Dendritic cell treated with granulocyte-macrophage colony-stimulating factor and Interleukin-4, amounts not matched to agents 40 ng/mL and 50 ng/mL, for 4 days (primary cell): Measurements from ENCODE around the gene PNLDC1.

Source experiments
- H3K27ac Mint-ChIP-seq: one replicate; pipeline ENCODE4 v1.8.0; 2022; ENCODE audit warnings: mild to moderate bottlenecking, mixed read lengths
- H3K27me3 Mint-ChIP-seq: one replicate; pipeline ENCODE4 v1.8.0; 2022; ENCODE audit warnings: mild to moderate bottlenecking, mixed read lengths
- H3K36me3 Mint-ChIP-seq: one replicate; pipeline ENCODE4 v1.8.0; 2022; ENCODE audit warnings: low read depth, mixed read lengths
- H3K4me1 Mint-ChIP-seq: one replicate; pipeline ENCODE4 v1.8.0; 2022; ENCODE audit warnings: low read depth, mixed read lengths
- H3K4me3 Mint-ChIP-seq: one replicate; pipeline ENCODE4 v1.8.0; 2022; ENCODE audit warnings: mild to moderate bottlenecking, moderate library complexity, mixed read lengths
- H3K9me3 Mint-ChIP-seq: one replicate; pipeline ENCODE4 v1.8.0; 2022; ENCODE audit warnings: mixed read lengths
- intact Hi-C: fragments of 100-400 bp; cut with micrococcal nuclease; formaldehyde crosslinking; loops from one replicate; pipeline ENCODE4 v1.15.0; 2022

PNLDC1 gene

DNA sequence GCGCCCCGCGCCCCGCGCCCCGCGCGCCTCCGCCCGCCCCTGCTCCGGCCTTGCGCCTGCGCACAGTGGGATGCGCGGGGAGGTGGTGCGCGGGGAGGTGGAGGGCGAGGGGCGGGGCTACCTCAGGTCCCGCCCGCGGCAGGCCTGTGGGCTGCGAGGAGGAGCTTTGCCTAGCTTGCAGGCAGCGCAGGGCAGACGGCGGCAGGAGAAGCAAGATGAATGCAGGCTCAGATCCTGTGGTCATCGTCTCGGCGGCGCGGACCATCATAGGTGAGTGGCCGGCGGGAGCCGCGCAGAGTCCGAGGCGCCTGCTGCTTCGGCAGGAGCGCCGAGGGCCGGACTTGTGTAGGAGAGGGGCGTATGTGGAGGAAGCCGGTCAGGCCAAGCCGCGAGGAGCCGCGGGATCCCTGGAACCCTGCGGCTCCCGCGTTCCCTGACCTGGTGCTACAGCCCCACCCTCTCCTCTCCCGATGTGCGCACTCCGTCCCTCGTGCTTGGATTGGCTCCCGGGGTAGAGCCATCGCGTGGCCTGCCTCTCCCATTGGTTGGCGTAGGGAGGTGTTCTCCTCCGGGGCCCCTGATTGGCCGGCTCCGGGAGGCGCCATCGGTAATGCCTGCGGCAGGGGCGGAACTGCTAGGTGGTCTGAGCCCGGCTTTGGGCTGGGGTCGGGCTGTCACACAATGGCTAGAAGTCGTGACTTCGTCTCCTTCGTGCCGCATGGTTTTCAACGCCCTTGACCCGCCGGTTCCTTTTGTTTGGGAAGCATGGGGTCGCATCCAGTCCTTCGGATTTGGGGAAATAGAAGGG lies 38.0 kb upstream of the PNLDC1 start, which contains the start of gene ACAT2:
ACAT2 (plus strand) TSS at position 173 of the 808 bp plus-strand sequence; CDS start at position 216, 43 bp downstream.
- Mint-ChIP-seq H3K4me3 (peak within 1 kb of the TSS; percentile 95), H3K4me1 (peaks cover 39% of the 10 kb centered on the region), H3K9me3 (no peaks in the 10 kb centered on the region), H3K27me3 (no peaks in the 10 kb centered on the region), H3K36me3 (peaks cover 88% of the 10 kb centered on the region), H3K27ac (peak within 1 kb of the TSS; percentile 95)
- intact Hi-C loops, result loop anchor here (1.0 to 2.0 kb wide), 3 partner anchors 27 to 71 kb away; partner anchors contain the start of gene TCP1

DNA sequence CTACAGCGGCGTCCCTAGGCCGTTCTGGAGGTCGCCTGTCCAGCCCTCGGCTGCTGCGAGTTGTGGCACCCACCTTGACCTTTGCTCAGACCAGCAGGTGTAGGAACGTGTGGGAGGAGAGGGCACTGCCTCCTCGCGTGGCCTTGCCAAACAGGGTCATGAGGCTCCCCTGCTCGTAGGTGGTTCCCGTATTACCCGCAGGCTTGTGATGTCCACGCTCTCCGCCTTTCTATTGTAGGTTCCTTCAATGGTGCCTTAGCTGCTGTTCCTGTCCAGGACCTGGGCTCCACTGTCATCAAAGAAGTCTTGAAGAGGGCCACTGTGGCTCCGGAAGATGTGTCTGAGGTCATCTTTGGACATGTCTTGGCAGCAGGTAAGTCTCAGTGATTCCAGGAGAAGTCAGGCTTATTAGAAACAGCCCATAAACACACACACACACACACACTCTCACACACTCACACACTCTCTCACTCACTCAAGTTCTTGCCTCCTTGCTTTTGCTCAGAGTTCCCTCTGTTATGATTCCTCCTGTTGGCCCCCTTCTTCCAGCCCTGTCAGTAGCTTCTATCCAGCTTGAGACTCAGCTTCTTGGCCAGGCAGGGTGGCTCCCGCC lies 37.3 kb upstream of the PNLDC1 start:
- Mint-ChIP-seq H3K27me3 (no peaks in the 10 kb centered on the region), H3K4me1 (peaks cover 39% of the 10 kb centered on the region), H3K9me3 (no peaks in the 10 kb centered on the region), H3K36me3 (peaks cover 88% of the 10 kb centered on the region), H3K27ac (peak overlapping the region; percentile 95), H3K4me3 (peak overlapping the region; percentile 95)
- intact Hi-C loops, result loop anchor here (1.0 kb wide), 2 partner anchors 27 to 71 kb away; partner anchors contain the start of gene TCP1

DNA sequence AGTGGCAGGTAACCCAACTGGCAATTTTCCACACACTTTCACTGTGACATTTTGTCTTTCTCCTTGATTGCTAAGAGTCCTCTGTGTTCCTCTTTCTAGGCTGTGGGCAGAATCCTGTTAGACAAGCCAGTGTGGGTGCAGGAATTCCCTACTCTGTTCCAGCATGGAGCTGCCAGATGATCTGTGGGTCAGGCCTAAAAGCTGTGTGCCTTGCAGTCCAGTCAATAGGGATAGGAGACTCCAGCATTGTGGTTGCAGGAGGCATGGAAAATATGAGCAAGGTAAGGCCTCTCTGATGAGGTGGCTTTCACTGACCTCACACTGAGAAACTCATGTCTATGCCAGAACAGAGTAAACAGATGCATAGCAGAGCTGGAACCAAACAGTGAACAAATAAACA lies 33.2 kb upstream of the PNLDC1 start:
- no peak overlapping the region for H3K4me3 Mint-ChIP-seq
- H3K4me1 Mint-ChIP-seq, result peaks cover 20% of the 10 kb centered on the region
- peaks cover 96% of the 10 kb centered on the region for H3K36me3 Mint-ChIP-seq
- intact Hi-C loops, result no loop called here
- no peaks in the 10 kb centered on the region for H3K9me3 Mint-ChIP-seq
- no peaks in the 10 kb centered on the region for H3K27me3 Mint-ChIP-seq
- H3K27ac Mint-ChIP-seq, result no peak overlapping the region

DNA sequence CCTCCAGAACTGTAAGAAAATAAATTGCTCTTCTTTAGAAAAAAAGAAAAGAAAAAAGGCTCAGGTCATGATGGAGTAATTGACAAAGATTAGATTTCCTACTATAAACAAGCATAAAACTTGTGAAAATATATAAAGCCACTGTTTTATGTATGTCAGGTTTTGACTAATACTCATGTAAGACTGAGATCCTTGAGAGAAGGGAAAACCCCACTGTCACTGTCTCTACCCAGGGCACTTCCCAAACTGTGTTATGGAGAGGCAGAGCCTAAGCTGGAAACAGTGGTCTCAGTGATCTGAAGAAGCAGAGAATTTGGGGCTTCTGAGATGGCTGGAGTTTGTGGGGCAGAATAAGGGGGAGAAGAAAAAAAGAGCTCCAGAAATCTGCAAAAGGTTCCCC lies 30.6 kb upstream of the PNLDC1 start:
- no peak overlapping the region for H3K27ac Mint-ChIP-seq
- H3K9me3 Mint-ChIP-seq, result no peaks in the 10 kb centered on the region
- H3K4me1 Mint-ChIP-seq, result peaks cover 5% of the 10 kb centered on the region
- no peaks in the 10 kb centered on the region for H3K27me3 Mint-ChIP-seq
- H3K4me3 Mint-ChIP-seq, result no peak overlapping the region
- intact Hi-C loops, result no loop called here
- H3K36me3 Mint-ChIP-seq, result peaks cover 97% of the 10 kb centered on the region

DNA sequence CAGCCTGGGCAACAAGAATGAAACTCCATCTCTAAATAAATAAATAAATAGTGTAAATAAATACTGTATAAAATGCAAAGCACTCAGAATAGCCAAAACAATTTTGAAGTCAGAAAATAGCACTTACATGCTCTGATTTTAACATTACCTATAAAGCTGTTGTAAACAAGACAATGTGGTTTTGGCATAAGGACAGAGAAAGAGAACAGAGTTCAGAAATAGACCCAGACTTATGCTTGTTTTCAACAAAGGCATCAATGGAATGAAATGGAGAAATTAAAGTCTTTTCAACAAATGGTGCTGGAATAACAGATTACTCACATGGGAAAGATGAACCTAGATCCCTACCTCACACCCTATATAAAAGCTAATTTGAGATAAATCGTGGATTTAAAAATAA lies 27.9 kb upstream of the PNLDC1 start:
- peaks cover 98% of the 10 kb centered on the region for H3K36me3 Mint-ChIP-seq
- H3K4me1 Mint-ChIP-seq, result peaks cover 10% of the 10 kb centered on the region
- H3K27ac Mint-ChIP-seq, result no peak overlapping the region
- H3K27me3 Mint-ChIP-seq, result no peaks in the 10 kb centered on the region
- H3K9me3 Mint-ChIP-seq, result no peaks in the 10 kb centered on the region
- H3K4me3 Mint-ChIP-seq, result no peak overlapping the region
- intact Hi-C loops, result loop anchor here (10.0 kb wide), 1 partner anchor 313 kb away; no protein-coding TSS in a partner anchor

DNA sequence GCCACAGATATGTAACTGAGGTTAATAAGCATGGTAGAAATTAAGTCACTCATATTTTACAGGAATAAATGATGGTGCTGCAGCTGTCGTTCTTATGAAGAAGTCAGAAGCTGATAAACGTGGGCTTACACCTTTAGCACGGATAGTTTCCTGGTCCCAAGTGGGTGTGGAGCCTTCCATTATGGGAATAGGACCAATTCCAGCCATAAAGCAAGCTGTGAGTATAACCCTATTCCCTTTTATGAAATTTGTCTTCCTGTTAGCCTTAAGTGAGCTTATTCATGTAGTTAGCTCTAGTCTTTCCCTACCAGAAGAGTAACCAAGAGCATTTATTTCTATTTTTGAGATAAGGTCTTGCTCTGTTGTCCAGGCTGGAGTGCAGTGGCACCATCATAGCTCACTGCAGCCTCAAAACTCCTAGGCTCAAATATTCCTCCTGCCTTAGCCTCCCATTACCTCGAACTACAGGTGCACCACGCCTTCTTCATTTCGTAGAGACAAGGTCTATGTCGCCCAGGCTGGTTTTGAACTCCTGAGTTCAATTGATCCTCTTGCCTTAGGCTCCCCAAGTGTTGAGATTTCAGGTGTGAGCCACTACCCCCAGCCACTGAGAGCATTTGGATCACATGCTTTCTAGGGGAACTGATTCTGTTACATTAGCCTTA lies 22.7 kb upstream of the PNLDC1 start:
- H3K27ac Mint-ChIP-seq, result no peak overlapping the region
- peaks cover 98% of the 10 kb centered on the region for H3K36me3 Mint-ChIP-seq
- H3K4me3 Mint-ChIP-seq, result no peak overlapping the region
- H3K4me1 Mint-ChIP-seq, result peaks cover 8% of the 10 kb centered on the region
- intact Hi-C loops, result loop anchor here (10.0 kb wide), 1 partner anchor 307 kb away; no protein-coding TSS in a partner anchor
- no peaks in the 10 kb centered on the region for H3K27me3 Mint-ChIP-seq
- no peaks in the 10 kb centered on the region for H3K9me3 Mint-ChIP-seq

DNA sequence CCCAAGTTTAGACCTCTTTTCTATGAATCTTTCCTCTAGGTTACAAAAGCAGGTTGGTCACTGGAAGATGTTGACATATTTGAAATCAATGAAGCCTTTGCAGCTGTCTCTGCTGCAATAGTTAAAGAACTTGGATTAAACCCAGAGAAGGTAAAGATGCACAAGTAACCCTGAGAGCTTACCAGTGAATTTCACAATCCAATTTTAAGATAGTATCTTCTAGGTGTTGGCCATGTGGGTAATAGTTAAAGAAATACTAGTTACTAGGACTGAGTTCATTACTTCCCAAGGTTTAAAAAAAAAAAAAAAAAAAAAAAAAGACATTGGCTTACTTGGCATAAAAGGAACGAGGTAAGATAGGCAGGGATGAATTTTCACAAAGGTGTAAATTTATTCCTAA lies 21.9 kb upstream of the PNLDC1 start:
- H3K27me3 Mint-ChIP-seq, result no peaks in the 10 kb centered on the region
- H3K4me3 Mint-ChIP-seq, result no peak overlapping the region
- intact Hi-C loops, result loop anchor here (10.0 kb wide), 1 partner anchor 307 kb away; no protein-coding TSS in a partner anchor
- H3K27ac Mint-ChIP-seq, result no peak overlapping the region
- H3K4me1 Mint-ChIP-seq, result peaks cover 15% of the 10 kb centered on the region
- H3K9me3 Mint-ChIP-seq, result no peaks in the 10 kb centered on the region
- peaks cover 100% of the 10 kb centered on the region for H3K36me3 Mint-ChIP-seq

DNA sequence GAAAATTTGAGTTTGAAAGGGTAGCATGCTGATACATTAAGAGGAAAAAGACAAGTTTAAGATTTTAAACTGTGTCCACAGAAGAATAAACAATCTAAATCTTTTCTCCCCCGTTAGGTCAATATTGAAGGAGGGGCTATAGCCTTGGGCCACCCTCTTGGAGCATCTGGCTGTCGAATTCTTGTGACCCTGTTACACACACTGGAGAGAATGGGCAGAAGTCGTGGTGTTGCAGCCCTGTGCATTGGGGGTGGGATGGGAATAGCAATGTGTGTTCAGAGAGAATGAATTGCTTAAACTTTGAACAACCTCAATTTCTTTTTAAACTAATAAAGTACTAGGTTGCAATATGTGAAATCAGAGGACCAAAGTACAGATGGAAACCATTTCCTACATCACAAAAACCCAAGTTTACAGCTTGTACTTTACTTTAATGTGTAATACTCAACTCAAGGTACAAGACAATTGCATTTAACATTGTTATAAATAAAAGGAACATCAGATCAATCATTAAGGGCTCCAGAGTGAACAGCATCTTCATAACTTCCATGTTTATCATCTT lies 21.5 kb upstream of the PNLDC1 start:
- Mint-ChIP-seq H3K27ac (no peak overlapping the region), H3K4me3 (no peak overlapping the region), H3K36me3 (peaks cover 100% of the 10 kb centered on the region), H3K9me3 (no peaks in the 10 kb centered on the region), H3K4me1 (peaks cover 15% of the 10 kb centered on the region), H3K27me3 (no peaks in the 10 kb centered on the region)
- intact Hi-C loops, result loop anchor here (10.0 kb wide), 1 partner anchor 306 kb away; no protein-coding TSS in a partner anchor

DNA sequence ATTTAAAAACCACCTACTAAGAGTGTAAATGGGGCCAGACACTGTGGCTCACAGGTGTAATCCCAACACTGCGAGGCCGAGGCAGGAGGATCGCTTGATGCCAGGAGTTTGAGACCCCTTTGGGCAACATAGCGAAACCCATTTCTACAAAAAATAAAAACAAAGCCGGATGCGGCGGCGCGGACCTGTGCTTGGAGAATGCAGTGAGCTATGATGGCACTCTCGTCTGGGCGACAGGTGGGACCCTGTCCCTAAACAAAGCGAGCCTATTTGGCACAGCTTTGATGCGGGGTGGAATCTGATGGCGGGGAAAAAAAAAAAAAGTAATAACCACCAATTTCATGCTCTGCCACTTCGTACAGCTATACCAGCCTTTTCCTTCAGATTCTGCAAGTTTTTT lies 11.8 kb upstream of the PNLDC1 start:
- H3K27me3 Mint-ChIP-seq, result no peaks in the 10 kb centered on the region
- H3K36me3 Mint-ChIP-seq, result peaks cover 99% of the 10 kb centered on the region
- intact Hi-C loops, result loop anchor here (5.0 kb wide), 1 partner anchor 36 kb away; no protein-coding TSS in a partner anchor
- H3K27ac Mint-ChIP-seq, result peak overlapping the region; percentile 88
- H3K4me3 Mint-ChIP-seq, result peak overlapping the region; percentile 91
- peaks cover 36% of the 10 kb centered on the region for H3K4me1 Mint-ChIP-seq
- no peaks in the 10 kb centered on the region for H3K9me3 Mint-ChIP-seq

DNA sequence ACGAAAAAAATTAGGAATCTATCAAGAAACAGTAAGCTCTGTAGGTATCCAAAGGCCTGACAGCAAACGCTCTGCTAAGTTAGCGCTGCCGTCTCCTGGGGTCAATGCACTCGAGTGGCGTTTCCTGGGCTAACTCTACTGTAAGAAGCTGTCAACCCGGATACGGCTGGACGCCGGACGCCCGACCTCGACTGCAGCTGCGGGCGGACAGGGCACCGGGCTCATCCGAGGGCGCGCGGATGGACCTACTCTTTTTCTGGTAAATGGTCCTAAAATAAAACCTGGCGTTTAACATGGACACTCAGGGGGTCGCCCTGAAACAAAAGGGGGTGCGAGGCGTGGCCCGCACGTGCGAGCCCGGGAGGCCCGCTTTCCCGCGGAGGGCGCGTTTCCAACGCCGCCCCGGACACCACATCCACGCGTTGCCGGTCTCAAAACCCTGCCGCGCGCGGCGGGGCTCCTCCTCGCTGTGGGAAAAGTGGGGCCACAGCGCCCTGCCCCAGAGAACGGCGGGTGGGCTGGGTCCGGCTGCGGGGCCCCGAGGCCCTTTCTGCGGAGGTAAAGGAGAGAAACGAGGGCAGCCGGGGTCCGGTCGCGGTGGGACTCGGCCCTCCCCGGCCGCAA lies 11.2 kb upstream of the PNLDC1 start:
- H3K9me3 Mint-ChIP-seq, result no peaks in the 10 kb centered on the region
- peak overlapping the region; percentile 91 for H3K4me3 Mint-ChIP-seq
- peak overlapping the region; percentile 88 for H3K27ac Mint-ChIP-seq

DNA sequence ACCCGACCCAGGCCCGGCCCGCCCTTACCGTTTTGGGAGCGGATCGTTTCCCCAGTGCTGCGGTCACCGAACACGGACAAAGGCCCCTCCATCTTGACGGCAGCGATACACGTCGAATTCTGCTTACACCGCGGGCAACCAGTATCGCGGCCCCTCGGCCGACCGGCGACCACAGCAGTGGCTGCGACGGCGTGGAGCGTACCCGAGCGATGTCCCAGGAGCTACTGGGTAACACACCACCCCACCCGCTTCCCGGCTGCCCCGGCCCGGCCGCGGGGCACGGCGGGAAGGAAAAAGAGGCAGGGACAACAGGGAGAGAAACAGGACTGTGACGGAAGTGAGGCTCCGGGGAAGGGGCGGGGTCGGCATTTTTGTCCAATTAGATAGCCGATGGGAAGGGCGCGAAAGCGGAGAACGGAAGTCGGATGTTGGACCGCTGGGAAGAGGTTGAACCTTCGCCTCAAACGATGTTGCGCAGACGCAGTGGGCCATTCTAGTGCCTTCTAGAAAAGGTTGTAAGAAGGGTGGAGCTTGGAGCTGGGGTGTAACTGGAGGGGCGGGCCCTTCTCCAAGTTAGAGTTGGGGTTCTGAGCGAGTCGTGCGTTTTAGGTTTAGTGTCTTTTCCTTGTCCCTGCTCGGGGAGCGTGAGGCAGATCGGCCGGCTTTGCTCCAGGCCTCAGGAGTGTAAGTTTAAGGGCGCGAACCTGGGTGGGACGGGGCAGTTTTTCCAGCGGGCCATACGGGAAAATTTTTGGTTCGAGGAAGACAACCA lies 10.5 kb upstream of the PNLDC1 start, which contains the start of gene TCP1:
TCP1 (minus strand) TSS at position 226 of the 772 bp plus-strand sequence; CDS start at position 92, 134 bp downstream.
- intact Hi-C loops, result loop anchor here (1.0 to 10.0 kb wide), 6 partner anchors 27 to 155 kb away; partner anchors contain the start of genes ACAT2 and WTAP
- Mint-ChIP-seq H3K36me3 (peaks cover 99% of the 10 kb centered on the region), H3K4me3 (peak within 1 kb of the TSS; percentile 91), H3K27ac (peak within 1 kb of the TSS; percentile 88), H3K4me1 (peaks cover 36% of the 10 kb centered on the region), H3K27me3 (no peaks in the 10 kb centered on the region), H3K9me3 (no peaks in the 10 kb centered on the region)

More for the DNA sequence above, 11.2 kb upstream of the PNLDC1 start:
- H3K4me1 Mint-ChIP-seq, result peaks cover 36% of the 10 kb centered on the region
- H3K27me3 Mint-ChIP-seq, result no peaks in the 10 kb centered on the region
- intact Hi-C loops, result loop anchor here (1.0 to 5.0 kb wide), 3 partner anchors 27 to 62 kb away; partner anchors contain the start of genes ACAT2 and WTAP
- H3K36me3 Mint-ChIP-seq, result peaks cover 99% of the 10 kb centered on the region

DNA sequence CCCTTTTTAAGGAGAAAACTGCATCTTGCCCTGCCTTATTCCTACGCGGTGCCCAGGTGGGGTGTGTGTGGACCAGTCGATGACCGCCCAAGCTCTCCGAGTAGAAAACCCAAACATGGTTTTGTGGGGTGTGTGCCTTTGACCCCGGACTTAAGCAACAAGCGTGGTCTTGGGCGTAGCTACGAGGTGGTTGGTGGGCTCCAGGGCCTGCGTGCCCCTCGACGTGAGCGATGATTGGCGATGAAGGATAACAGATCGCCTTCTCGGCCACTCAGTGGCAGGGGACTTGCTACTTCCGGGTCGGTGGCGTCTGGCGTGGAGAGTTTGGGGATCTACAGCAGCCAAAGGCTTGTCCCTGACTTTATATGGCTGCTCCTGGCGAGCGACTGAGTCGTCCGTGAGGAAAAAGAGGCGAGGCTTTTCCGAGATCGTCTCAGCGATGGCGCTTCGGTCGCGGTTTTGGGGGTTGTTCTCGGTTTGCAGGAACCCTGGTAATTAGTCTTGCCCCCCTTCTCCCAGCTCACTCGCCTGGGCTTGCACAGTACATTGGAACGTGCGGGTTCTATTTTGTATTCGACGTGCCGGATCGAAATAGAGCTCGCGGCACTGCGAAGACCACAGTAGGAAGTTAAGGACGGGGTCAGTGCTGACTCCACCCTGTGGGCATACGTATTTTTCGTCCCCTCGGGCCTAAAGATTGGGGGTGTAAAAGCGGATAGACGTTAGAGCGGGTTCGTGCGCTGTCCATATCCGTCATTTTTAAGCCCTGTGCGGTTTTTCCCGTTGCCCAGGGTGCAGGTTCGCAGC lies 9.7 kb upstream of the PNLDC1 start, which contains the start of gene MRPL18:
MRPL18 (plus strand) TSS at position 319 of the 807 bp plus-strand sequence; CDS start at position 440, 121 bp downstream.
- H3K27me3 Mint-ChIP-seq, result no peaks in the 10 kb centered on the region
- H3K36me3 Mint-ChIP-seq, result peaks cover 96% of the 10 kb centered on the region
- intact Hi-C loops, result loop anchor here (1.0 to 10.0 kb wide), 3 partner anchors 62 to 154 kb away; no protein-coding TSS in a partner anchor
- no peaks in the 10 kb centered on the region for H3K9me3 Mint-ChIP-seq
- peak within 1 kb of the TSS; percentile 91 for H3K4me3 Mint-ChIP-seq
- peaks cover 36% of the 10 kb centered on the region for H3K4me1 Mint-ChIP-seq
- H3K27ac Mint-ChIP-seq, result peak within 1 kb of the TSS; percentile 88
